Central memory CD8-positive, alpha-beta T cell (primary cell): ENCODE results near the gene INPP5A.

Source experiments
- ATAC-seq: fragments of 150-1000 bp; cut with Tn5 transposase; replicated peaks from 2 replicates; pipeline ENCODE4 v1.10.0; 2022; ENCODE audit warnings: mild to moderate bottlenecking, moderate FRiP score, moderate number of reproducible peaks; ENCODE audit not compliant: poor library complexity, severe bottlenecking; ENCODE audit errors: extremely low read depth
- DNase-seq, 2 donors: peaks; one replicate each; pipeline ENCODE4 v3.0.0; 2021; ENCODE audit warnings: low spot score in 2 of 2
- H3K27ac Mint-ChIP-seq: one replicate; pipeline ENCODE4 v1.8.0; 2022; ENCODE audit warnings: low read depth, mild to moderate bottlenecking, moderate library complexity, mixed read lengths
- H3K27me3 Mint-ChIP-seq: one replicate; pipeline ENCODE4 v1.8.0; 2022; ENCODE audit warnings: mixed read lengths
- H3K36me3 Mint-ChIP-seq: one replicate; pipeline ENCODE4 v1.8.0; 2022; ENCODE audit warnings: mild to moderate bottlenecking, moderate library complexity, mixed read lengths; ENCODE audit not compliant: insufficient read depth
- H3K4me1 Mint-ChIP-seq: one replicate; pipeline ENCODE4 v1.8.0; 2022; ENCODE audit warnings: mixed read lengths
- H3K4me3 Mint-ChIP-seq: one replicate; pipeline ENCODE4 v1.8.0; 2022; ENCODE audit warnings: mild to moderate bottlenecking, moderate library complexity, mixed read lengths
- H3K9me3 Mint-ChIP-seq: one replicate; pipeline ENCODE4 v1.8.0; 2022; ENCODE audit warnings: mixed read lengths

Gene INPP5A

GRCh38 chr10:132827423-132827789 is 289.8 kb downstream of the INPP5A start:
- H3K36me3 Mint-ChIP-seq: peaks cover 2% of the 10 kb centered on the region
- H3K4me1 Mint-ChIP-seq: no peaks in the 10 kb centered on the region
- no peaks in the 10 kb centered on the region for H3K9me3 Mint-ChIP-seq
- ATAC-seq (no peak), DNase-seq (no peak)
- H3K27ac Mint-ChIP-seq: no peak overlapping the region
- no peaks in the 10 kb centered on the region for H3K27me3 Mint-ChIP-seq
- H3K4me3 Mint-ChIP-seq: no peak overlapping the region

DNA sequence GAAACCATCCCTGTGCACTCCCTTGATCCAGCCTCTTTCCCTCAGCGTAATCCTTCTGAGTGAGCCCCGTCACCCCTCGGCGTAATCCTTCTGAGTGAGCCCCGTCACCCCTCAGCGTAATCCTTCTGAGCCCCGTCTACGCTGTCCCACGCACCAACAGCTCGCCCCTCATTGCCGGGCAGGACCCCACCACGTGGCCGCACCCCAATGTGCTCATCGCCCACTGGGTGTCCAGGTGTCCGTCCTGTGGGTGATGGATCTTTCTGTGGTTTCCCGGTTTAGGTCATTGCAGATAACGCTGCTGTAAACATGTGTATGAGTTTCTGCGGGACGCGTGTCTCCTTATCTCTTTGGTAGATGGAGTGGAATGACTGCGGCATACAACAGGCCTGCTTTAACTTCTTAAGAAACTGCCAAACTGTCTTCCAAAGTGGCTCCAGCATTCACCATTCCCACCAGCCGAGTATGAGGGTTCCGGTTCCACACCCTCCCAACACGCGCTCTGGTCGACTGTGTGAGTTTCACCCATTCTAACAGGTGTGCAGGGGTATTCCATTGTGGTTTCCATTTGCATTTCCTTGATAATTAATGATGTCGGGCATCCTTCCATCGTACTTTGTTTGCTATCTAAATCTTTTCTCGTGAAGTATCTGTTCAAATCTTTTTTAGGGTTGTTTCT is 290.4 kb downstream of the INPP5A start:
- H3K36me3 Mint-ChIP-seq: peaks cover 2% of the 10 kb centered on the region
- no peaks in the 10 kb centered on the region for H3K9me3 Mint-ChIP-seq
- no peaks in the 10 kb centered on the region for H3K27me3 Mint-ChIP-seq
- ATAC-seq: no peak
- H3K4me3 Mint-ChIP-seq: no peak overlapping the region
- DNase-seq: no peak
- no peaks in the 10 kb centered on the region for H3K4me1 Mint-ChIP-seq
- H3K27ac Mint-ChIP-seq: no peak overlapping the region

DNA sequence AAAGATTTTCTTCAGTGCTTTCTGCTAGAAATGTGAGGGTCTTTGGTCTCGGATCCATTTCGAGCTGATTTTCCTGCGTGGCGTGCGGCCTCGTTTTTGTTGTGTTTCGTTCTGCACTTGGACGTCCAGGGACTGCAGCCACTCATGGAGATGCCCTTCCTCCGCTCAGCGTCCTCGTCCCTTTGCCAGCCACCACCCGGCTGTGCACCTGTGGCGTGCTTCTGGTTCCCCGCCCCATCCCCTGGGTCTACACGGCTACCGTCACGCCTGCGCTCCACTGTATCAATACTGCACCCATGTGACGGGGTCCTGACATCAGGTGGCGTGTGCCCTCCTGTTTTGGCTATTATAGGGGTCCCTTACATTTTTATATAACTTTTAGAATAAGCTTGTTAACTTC is 291.1 kb downstream of the INPP5A start:
- no peaks in the 10 kb centered on the region for H3K4me1 Mint-ChIP-seq
- no peak overlapping the region for H3K27ac Mint-ChIP-seq
- H3K27me3 Mint-ChIP-seq: no peaks in the 10 kb centered on the region
- peak in 1 of 2 donors; percentile 2 for DNase-seq
- ATAC-seq: no peak
- no peaks in the 10 kb centered on the region for H3K9me3 Mint-ChIP-seq
- H3K4me3 Mint-ChIP-seq: no peak overlapping the region
- H3K36me3 Mint-ChIP-seq: peaks cover 2% of the 10 kb centered on the region

GRCh38 chr10:132829403-132829802 is 291.8 kb downstream of the INPP5A start:
- ATAC-seq (no peak), DNase-seq (no peak)
- Mint-ChIP-seq H3K27me3 (no peaks in the 10 kb centered on the region), H3K4me1 (no peaks in the 10 kb centered on the region), H3K4me3 (no peak overlapping the region), H3K9me3 (no peaks in the 10 kb centered on the region), H3K27ac (no peak overlapping the region), H3K36me3 (peaks cover 2% of the 10 kb centered on the region)

DNA sequence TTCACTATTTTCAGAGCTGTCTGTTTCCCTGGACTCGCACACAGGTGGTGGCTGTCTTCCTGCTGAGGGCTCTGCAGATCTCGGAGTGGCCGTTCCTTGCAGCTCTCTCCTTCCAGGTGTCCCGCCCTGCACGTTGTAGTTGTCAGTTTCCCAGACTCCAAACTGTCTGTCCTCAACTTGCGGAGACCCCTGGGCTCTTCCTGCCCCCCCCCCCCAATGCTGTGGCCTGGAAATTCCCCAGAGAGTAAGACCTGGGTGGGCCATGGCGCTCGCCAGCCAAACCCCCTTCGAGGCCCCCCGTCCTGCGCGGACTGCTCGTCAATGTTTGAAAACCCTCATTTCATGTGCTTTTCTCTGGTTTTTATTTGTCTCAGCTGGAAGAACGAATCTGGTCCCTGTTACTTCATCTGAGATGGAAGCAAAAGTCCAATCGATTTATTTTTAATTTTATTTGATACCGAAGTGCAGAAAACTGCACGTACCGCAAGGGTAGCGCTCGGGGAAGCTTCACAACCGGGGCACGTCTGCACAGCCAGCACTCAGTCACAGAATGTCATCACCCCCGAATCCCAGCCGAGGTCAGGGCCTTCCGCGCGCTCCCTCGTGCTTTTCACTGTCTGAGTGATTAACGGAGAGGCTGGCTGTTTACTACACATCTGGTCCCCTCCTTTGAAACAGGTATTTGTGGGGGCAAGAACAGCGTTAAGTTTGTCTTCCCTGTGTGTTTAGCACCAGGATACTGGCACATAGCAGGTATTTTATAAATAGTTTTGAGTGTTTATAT is 294.8 kb downstream of the INPP5A start:
- Mint-ChIP-seq H3K9me3 (no peaks in the 10 kb centered on the region), H3K36me3 (peaks cover 2% of the 10 kb centered on the region), H3K27me3 (no peaks in the 10 kb centered on the region), H3K4me3 (no peak overlapping the region), H3K27ac (no peak overlapping the region), H3K4me1 (no peaks in the 10 kb centered on the region)
- DNase-seq (no peak), ATAC-seq (no peak)
